GM18526 (cell line): ENCODE results near the gene ARMS2.

Experiments used
- POLR2A ChIP-seq: IDR thresholded peaks from 3 replicates; pipeline ENCODE4 v1.6.1; 2011; ENCODE audit not compliant: insufficient read length; ENCODE audit errors: extremely low read depth

The ARMS2 gene

DNA sequence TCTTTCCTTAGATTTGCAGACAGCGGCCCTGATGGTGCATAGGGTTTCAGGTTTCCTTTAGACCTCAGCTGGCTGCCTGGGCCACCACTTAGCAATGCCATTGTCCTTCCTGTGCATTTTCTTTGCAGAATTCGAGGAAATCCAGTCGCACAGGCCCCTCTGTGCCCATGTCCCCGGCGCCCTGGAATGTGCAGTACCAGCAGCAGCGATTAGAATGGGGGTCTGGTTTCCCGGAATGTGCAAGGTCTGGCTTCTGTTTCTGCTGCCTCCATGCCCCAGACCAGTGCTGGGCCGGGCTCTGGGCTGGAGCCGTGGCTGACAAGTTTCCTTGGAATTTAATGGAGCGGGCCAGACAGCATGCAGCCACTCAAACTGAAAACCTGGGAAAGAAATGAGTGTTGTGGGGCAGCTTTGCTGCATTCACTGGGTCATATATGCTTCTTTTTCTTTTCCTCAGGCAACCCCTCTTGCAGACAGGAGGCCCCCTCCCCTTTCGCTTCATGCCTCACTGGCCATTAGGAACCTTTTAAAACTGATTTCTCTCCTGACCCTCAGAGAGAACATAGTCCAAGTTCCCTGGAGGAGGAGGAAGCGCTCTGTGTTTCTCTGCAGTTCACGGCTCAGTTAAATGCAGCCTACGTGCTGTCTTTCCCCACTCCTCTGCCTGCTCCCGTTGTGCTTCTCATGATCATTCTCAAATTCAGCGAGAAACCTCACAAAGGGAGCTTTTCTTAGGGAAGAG is 21.3 kb downstream of the ARMS2 start:
- no peak for TF ChIP-seq POLR2A

DNA sequence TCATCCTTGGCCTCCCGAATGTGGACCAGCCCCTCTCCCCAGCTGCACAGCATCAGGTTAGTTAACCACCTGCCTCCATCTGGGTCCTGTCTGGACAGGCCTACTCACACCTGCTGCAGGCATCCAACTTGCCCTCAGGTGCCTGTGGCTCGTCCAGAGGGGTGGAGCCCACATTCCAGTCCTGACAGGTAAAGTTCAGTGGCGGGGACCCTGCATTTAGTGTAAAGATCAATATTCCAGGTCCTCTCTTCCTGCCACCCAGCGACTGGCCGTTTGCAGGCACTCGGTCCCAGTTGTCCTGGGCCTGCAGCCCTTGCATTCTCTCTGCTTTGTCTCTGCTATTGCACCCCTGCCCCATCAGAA is 21.9 kb downstream of the ARMS2 start:
- no peak for TF ChIP-seq POLR2A

GRCh38 chr10:122477436-122477835 is 23.0 kb downstream of the ARMS2 start:
- no peak for TF ChIP-seq POLR2A

DNA sequence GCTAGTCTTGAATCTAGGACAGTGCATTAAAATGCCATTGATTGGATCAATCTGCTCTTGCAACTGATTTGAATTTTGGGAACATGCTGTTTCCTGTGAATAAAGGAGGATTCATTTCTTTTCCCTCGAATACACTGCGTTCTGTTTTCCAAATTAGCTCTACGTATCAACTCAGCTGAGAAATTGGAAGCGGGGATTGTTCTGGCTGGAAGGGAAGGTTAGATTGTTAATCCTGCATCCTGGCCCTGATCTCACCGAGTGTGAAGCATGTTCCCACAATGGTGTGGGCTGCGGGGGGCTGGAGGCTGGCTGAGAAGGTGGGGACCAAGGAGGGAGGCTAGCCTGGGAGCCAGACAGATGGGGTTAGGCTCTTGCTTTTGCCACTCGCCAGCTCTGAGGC is 24.5 kb downstream of the ARMS2 start:
- no peak for TF ChIP-seq POLR2A

DNA sequence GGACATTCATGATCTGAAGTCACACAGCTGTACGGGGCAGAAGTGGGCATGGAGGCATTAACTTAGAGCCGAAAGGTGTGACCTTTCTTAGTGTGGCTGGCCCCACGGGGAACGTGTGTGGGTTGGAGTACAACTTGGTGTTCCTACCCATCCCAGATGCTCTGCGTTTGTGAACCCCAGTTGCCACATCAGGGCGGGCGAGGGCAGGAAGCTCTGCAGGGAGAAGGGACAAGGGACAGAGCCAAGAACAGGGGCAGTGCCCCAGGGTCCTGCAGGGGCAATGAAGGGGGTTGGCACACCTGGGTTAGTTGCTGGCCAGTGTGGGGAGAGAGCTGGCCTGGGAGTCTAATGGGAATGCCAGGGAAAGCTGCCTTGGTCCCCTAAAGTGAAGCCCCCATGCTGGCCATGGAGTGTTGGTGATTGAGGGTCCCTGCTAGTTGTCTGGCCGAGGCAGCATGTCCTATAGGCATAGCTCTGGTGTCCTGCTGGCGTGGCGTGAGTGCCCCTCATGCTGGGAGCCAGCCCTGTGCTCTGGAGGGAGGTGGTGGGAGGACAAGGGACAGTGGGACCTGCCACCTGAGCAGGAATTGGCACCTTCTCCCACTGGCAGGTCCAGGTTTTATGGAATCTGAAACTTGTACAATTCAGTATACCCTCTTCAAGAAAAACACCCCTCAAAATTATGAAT is 25.8 kb downstream of the ARMS2 start:
- TF ChIP-seq POLR2A, result no peak

GRCh38 chr10:122481296-122482056 is 27.0 kb downstream of the ARMS2 start:
- no peak for TF ChIP-seq POLR2A

GRCh38 chr10:122484276-122485060 is 30.0 kb downstream of the ARMS2 start:
- TF ChIP-seq POLR2A, result no peak

DNA sequence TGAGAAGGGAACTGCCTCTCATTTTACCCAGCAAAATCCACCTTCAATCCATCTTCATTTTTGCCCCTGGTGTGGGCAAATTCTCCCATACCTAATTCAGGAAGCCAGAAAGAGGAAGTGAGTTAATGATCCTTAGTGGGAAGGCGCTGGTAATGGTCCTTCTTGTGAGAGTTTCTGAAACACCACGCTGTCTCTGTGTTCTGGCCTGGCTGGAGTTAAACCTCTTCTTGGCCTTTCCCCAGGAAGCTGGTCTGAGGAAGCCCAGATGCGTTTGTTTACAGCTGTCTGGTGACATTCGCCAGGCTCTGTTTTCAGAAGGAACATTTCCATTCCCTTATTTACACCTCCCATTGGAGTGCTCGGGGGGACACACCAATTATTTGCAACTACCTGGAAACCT is 31.2 kb downstream of the ARMS2 start:
- TF ChIP-seq POLR2A, result no peak

DNA sequence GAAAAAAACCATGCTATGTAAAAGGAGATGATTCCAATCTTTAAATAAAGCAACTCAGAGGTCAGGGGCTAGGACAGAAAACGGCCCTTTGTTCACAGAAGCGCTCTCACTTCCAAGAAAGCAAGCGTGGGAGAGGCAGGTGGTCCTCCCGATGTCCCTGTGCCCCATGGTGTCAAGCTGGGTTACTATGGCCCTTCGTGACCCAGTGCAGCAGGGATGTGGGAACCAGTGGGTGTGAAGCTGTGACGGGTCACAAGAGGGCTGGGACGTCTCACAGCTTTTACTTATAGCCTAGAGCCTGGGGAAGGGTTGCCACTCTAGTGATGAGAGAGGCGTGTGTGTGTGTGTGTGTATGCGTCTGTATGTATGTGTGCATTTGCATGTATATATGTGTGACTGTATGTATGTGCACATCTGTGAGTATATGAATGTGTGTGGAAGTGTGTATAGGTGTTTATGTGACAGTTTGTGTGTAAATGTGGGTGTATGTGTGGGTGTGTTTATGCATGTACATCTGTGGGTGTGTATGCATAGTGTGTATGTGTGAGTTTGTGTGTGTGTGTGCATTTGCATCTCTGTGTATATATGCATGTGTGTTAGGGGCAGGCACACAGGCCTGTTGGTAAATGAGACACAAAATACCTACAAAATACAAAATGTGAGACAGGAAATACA is 32.1 kb downstream of the ARMS2 start:
- TF ChIP-seq POLR2A, result no peak

DNA sequence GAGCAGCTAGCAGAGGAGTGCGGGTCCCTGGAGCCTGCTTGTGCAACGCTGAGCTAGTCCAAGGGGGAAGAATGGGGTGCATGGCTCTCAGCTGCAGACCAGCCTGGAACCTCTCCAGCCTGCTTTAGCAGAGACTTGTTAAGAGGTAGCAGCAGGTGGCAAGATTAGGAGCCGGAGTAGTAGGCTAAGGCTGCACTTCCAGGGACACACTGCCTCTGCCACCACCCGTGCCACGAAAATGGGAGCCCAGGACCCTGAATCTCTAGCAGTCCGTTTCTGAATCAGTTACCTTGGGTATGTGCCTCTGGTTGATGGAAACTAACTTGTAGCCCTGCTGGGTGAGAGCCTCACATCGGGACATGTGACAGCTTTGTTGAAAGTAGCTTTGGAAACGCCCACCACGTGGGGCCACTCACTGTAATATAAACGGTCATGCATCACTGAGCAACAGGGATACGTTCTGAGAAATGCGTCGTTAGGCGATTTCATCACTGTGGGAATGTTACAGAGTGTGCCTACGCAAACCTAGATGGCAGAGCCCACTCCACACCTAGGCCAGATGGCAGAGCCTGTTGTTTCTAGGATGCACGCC is 32.8 kb downstream of the ARMS2 start:
- TF ChIP-seq POLR2A, result no peak

DNA sequence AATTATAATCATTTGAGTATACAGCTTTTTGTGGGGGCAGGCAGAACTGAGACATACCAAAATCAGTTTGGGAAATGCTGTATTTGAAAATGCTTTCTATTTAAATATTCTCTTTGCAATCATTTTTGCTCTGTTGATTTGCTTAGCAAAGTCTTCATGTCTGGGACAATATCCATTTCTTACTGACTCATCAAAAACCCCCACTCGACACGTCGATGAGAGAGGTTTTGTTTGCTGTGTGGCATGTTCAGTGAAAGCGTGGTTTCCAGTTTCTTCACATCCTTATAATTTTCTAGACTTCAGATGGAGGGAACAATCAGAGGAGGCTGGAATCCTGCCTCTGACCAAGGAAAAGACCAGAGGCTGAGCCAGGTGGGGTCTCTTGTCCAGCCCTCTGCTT is 35.8 kb downstream of the ARMS2 start:
- TF ChIP-seq POLR2A, result no peak

GRCh38 chr10:122490786-122491680 is 36.6 kb downstream of the ARMS2 start:
- no peak for TF ChIP-seq POLR2A

DNA sequence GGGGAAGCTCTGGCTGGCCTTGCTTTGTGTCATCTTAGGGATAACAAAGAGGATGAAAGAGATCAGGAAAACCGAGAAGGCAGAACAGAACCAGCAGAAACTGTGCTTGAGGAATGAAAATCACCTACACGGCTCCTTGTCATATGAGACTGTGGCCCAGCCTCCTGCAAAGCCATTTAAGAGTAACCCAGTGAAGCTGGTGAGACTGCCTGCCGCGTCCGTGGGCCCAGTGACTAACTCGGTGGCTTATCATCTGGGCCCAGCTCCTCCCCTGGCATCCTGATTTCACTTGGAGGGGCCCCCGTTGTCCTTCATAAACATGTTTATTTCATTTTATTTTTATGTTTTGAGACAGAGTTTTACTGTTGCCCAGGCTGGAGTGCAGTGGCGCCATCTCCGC is 37.6 kb downstream of the ARMS2 start:
- TF ChIP-seq POLR2A, result no peak
